LNCaP clone FGC (cell line): ENCODE results near the gene GATM.
"Not testable (repeated sequence)": the region's sequence is repeated elsewhere in the genome, so short reads cannot be mapped to it uniquely, and the experiment has no call there.

Experiments used
- DNase-seq: peaks from one replicate; pipeline ENCODE4 v3.0.0-alpha.2; 2011; ENCODE audit warnings: low read depth
- H3K4me3 ChIP-seq: 2 replicates; pipeline ENCODE4 v1.5.1; 2011; ENCODE audit warnings: mild to moderate bottlenecking, low read depth, low read length, control low read depth
- TF ChIP-seq, protein P1 (sequence below): IDR thresholded peaks from 2 replicates; pipeline ENCODE4 v1.5.1; 2012; ENCODE audit warnings: mild to moderate bottlenecking; ENCODE audit not compliant: control insufficient read depth, insufficient read depth; ENCODE audit errors: extremely low read depth

The GATM gene

DNA sequence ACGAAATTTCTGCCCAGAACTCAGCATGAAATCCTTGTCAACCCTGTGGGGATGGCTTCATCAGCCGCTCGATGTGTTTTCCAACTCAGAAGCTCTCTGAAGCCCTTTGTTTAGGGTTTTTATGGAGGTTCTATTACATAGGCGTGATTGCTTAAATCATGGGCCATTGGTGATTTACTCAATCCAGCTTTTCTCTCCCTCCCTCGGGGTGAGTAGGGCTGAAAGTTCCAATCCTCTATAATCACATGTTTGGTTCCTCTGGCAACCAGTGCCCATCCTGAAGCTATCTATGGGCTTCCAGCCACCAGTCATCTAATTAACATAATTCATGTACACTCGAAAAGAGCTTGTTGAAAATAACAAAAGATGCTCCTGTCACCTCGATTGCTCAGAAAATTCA, 51.6 kb downstream of the GATM start:
- no peak overlapping the region for H3K4me3 ChIP-seq
- TF ChIP-seq, protein P1, sequence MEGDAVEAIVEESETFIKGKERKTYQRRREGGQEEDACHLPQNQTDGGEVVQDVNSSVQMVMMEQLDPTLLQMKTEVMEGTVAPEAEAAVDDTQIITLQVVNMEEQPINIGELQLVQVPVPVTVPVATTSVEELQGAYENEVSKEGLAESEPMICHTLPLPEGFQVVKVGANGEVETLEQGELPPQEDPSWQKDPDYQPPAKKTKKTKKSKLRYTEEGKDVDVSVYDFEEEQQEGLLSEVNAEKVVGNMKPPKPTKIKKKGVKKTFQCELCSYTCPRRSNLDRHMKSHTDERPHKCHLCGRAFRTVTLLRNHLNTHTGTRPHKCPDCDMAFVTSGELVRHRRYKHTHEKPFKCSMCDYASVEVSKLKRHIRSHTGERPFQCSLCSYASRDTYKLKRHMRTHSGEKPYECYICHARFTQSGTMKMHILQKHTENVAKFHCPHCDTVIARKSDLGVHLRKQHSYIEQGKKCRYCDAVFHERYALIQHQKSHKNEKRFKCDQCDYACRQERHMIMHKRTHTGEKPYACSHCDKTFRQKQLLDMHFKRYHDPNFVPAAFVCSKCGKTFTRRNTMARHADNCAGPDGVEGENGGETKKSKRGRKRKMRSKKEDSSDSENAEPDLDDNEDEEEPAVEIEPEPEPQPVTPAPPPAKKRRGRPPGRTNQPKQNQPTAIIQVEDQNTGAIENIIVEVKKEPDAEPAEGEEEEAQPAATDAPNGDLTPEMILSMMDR = no peak
- DNase-seq = no peak

DNA sequence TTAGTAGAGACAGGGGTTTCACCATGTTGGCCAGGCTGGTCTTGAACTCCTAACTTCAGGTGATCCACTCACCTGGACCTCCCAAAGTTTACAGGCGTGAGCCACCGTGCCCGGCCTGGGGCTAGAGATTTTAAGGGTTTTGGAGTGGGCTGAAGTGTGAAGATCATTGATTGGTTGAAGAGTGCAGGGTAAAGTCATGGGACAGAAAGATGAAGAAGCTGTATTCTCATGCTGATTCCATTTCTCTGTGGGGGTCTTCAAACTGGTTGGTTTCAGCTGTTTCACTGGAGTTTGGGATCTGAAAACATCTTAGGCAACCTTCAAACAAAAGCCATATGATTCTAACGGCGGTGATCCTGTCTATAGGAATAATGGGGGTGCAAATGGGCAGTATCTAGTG, 52.1 kb downstream of the GATM start:
- H3K4me3 ChIP-seq = no peak overlapping the region
- no peak for DNase-seq
- TF ChIP-seq, protein P1 = no peak

DNA sequence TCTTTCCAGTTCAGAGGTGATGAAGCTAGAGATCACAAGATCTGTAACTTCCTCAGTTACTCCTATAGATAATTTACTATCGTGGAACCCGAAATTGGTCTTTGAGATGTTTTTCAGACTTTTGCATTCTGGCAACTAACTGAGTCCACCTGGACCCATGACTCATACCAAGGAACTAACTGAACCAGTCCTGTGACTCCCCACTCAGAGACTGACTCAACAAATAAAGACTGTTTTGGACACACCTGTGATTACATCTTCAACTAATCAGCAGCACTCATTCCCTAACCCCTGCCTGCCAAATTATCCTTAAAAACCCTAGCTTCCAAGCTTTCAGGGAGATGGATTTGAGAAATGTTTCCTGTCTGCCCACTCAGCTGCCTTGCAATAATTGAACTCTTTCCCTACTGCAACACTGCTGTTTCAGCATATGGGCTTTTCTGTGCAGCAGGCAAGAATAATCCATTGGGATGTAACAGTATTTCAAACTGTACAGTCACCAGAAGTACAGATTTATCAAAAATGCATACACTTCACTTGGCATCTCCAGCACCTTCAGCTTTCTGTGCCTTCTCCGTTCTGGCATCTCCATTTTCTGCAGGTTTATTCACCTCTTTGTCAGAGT, 57.7 kb downstream of the GATM start:
- no peak overlapping the region for H3K4me3 ChIP-seq
- TF ChIP-seq, protein P1 = no peak
- DNase-seq = peak; percentile 30

DNA sequence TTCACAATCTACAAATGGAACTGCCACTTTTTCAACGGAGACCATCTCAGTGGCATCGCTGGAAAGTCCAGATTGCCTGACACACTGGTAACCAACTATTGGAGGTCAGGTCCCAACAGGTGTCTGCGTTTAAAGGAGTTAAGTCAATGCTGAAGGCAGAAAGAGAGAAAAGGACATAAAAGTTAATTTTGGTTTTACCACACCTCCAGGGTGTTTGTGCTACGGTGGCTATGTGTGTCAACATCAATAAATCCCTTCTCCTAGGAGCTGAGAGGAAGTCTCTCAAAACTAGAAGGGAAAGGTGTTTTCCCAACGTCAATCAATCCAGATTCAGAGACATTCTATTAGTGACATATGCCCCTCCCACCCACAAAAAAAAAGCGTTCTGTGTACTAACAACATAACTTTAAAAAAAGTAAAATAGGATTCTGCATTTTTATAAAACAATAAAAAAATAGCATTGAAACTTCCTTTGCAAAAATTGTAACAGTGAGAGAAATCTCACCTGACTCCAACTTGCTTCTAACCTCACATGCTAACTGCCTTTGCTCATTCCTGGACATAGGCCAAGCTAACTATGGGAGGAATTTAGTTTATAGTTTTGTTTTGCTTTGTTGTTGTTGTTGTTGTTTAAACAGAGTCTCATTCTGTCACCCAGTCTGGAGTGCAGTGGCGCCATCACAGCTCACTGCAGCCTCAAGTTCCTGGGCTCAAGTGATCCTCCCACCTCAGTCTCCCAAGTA, 58.7 kb downstream of the GATM start:
- no peak for DNase-seq
- H3K4me3 ChIP-seq = no peak overlapping the region
- TF ChIP-seq, protein P1 = no peak

DNA sequence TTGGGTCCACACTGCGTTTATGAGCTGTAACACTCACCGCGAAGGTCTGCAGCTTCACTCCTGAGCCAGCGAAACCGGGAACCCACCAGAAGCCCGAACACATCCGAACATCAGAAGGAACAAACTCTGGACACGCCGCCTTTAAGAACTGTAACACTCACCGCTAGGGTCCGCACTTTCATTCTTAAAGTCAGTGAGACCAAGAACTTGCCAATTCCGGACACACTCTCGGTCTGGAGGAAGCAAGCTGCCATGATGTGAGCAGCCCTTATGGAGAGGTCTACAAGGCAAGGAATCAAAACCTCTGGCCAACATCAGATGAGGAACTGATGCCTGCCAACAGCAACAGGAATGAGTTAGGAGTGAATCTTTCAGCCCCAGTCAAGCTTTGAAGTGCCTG, 63.4 kb downstream of the GATM start:
- H3K4me3 ChIP-seq = no peak overlapping the region
- TF ChIP-seq, protein P1 = no peak
- no peak for DNase-seq

DNA sequence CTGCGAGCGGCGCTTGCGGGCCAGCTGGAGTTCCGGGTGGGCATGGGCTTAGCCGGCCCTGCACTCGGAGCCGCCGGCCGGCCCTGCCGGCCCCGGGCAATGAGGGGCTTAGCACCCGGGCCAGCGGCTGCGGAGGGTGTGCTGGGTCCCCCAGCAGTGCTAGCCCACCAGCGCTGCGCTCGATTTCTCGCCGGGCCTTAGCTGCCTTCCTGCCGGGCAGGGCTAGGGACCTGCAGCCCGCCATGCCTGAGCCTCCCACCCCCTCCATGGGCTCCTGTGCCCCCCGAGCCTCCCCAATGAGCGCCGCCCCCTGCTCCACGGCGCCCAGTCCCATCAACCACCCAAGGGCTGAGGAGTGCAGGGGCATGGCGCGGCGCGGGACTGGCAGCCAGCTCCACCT, 64.2 kb downstream of the GATM start:
- H3K4me3 ChIP-seq, DNase-seq: not testable (repeated sequence)
